Measurements from ENCODE around the gene BLOC1S3.
A peak's percentile ranks its signal among the peaks of the same experiment; 100 is the strongest.

The BLOC1S3 gene, protein sequence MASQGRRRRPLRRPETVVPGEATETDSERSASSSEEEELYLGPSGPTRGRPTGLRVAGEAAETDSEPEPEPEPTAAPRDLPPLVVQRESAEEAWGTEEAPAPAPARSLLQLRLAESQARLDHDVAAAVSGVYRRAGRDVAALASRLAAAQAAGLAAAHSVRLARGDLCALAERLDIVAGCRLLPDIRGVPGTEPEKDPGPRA

DNA sequence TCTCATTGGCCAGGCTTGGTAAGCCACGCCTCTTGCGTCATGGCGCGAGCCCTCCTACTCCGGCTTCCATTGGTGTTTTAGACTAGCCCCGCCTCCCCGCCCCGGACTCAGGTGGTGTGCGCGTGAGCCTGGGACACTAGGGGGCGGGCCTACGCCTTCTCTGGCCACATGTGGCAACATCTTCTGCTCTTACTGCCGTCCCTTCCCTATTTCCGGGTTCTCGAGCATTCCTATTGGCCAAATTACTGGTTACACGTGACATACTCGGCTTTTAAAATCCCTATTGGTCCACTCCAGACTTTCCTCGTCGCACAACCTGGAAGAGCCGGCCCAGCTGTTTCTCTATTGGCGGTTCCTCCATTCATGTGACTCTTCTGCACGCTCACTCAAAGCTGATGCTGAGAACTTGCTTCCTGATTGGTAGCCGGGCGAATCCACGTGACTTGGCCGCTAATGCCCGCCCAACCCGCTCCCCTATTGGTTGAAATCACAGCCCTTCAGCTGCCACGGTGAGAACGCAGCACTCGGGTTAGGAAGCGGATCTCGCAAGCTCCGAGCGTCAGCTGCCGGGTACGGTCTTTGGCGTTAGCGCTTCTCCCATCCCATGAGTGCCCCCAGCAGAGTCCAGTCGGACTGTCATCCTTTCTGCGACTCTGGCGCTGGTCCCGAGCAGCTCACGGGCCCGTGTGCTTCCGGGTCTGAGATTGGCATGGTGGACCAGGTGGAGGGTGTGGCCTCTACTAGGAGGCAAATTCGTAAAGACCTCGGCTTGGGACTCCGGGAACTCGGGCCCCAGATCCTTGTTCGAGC lies at the start of gene BLOC1S3:
Gene BLOC1S3 (plus strand): TSS at position 523 of the 810 bp plus-strand sequence. CDS start 513 bp downstream, outside the sequence.
- peak; percentile 100 for DNase-seq

DNA sequence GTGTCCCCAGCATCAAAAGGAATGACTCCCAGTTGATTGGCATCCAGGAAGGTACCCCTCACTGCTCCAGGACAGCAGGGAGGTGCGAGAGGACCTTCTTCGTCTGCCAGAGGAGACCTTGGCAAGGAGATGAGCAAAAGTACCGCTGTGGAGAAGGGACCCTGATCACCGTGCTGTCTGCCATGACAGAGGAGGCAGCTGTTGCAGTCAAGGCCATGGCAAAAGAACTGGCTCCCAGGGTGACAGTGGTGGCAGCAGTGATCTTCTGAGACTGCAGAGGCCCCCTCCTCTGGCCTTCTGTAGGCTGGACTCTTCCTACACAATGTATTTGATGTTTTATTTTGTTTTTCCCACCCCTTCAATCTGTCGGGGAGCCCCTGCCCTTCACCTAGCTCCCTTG lies 49.8 kb upstream of the BLOC1S3 start:
- no peak for DNase-seq

DNA sequence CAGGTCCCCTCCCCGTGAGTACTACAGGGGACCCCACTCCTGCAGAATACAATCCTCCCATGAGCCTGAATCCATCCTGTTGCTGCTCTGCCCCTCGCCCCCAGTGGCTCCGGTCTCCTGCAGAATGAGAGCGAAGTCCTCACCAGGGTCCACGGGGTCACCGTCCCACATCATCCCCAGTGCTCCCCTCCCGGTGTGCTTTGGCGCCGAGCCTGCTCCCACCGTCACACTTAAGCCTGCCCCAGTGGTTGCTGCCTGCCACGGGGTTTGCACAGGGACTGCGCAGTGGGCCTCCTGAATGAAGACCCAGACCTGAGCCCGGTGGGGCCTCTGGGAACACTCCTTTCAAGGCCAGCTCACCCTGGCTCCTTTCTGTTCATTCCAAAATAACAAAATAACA lies 48.3 kb upstream of the BLOC1S3 start:
- no peak for DNase-seq

DNA sequence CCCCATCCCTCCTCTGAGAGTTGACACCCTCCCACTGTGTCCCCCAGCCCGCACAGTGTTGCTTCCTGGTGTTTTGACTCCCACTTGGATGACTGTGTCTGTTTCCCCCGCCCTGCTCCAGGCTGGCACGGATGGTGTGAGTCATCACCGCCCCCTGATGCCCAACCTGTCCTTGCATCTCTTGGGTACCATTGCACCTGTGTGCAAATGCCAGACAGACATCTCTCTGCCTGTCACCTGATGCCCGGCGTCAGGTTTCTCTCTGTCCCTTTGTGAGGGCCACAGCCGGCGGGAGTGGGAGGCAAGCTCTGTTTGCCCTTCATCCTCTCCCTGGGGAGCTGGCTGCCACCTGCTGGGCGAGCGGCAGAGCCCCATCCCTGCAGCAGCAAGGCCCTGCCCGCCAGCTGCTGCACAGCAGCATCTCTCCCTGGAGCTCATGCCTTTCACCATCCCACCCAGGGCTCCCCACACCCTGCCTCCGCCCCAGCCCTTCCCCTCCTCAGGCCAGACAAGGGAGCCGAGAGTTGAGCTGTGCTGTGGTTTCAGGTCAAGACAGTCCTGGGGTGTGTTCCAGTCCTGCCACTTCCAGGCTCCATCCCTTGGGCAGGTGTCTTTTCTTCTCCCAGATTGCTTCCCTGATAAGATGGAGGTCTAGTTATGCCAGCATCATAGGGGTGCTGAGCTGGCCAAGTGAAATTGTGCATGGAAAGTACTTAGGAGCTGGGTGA lies 47.5 kb upstream of the BLOC1S3 start:
- DNase-seq: no peak

DNA sequence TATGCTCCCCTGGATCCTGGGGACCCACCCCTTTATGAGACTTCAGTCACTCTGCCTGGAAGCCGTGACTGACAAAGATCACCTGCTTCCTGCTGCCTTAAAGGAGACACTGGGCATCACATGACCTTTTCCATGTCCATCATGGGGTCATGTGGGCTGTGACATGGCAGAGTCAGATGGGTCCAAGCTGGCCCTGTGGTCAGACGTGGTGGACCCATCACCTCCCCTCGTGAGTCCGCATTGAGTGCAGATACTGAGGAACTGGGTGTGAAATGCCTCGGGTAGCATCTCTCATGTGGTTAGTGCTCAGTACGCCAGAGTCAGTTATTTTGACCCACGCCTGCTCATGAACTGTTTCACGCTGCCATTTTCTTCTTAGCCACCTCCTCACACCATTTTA lies 44.9 kb upstream of the BLOC1S3 start:
- no peak for DNase-seq

DNA sequence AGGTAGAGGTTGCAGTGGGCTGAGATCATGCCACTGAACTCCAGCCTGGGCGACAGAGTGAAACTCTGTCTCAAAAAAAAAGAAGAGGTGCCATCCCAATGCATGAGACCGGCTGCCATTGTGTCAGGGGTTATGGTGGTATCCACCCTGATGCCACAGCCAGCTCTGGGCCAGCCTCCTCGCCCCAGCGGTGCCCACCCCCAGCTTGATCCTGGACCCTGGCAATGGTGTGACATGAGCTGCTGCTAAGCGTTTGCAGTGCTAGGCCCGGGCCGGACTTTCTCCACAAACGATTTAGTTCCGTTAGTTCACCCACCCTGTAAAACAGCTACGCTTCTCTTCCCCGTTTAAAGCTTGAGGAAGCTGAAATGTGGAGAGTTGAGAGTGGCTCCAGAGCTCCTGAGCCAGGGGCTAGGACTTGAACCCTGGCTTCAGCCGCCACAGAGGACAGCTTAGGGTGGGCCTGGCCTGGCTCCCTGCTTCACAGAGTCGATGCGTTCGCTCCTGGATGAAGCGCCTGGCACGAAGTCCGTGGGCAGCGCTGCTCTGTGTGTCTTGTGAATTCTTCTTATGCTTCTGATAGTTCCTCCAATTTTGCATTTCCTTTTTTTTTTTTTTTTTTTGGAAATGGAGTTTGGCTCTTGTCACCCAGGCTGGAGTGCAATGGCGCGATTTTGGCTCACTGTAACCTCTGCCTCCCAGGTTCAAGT lies 43.3 kb upstream of the BLOC1S3 start:
- DNase-seq: no peak

DNA sequence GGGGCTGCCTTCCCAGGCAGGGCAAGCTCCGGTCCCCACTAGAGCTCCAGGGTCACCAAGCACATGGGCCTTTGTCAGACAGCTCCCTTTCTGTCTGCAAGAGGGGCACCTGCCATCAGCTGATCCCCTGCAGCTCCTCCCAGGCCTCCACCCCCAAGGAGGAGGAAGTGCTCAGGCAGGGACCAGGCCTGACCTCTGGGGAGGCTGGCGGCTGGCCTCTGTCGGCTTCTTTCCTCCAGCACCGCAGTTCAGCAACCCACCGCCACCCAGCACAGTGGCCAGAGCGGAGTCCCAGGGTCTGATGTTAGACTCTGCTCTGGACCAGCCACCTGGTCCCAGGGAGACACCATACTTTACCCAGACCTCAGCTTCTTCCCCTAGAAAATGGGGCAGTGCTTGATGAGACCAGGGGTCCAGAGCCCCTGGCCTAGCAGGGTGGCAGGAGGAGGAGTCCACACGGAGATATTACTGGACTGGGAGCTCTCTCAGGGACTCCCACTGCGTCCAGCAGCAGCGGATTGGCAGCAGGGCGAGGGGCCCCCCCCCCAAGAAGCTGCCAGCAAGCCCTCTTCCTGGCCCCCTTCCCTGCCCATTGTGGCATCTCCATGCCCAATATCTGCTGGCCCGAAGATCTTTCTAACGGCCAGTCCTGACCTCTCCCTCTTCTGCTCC lies 41.9 kb upstream of the BLOC1S3 start:
- DNase-seq: no peak

DNA sequence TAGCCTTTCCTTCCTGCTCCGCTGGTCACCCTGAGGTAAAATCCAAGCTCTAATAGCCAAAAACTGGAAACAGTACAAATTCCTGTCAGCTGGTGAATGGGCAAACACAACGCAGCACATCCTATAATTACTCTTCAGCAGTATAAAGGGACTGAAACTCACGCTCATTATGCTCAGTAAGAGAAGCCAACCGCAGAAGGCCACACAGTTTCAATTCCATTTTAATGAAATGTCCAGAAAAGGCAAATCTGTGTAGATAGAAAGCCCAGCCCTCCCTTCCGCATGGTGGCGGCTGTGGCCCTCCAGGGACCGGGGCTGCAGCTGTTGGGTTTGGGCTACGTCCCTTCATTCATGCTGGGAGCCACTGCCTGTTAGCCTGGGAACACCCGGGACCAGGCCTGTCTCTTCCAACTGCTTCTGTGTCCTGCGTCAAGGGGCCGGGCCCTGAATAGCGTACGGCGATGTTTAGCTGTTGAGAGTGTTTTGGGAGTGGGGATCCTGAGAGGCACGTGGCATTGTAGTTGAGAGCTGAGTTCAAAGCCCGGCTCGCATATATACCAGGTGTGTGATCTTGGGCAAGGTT lies 41.3 kb upstream of the BLOC1S3 start:
- DNase-seq: no peak

DNA sequence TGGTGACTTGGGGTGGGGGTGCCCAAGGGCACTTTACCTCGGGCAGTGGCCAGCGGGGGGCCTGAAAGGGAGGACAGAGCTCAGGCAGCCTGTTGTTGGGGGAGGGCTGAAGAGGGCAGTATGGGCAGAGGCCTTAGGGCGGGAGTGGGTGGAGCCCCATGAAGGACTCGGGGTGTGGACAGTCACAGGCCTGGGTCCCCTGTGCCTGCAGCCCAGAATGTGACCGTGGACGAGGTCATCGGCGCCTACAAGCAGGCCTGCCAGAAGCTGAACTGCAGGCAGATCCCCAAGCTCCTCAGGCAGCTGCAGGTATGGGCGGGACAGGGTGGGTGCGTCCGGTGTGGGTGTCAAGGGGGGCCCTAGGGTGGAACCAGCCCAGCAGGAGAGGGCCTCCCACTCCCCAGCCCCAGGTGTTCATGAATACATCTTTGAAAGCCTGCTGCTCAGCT lies 40.3 kb upstream of the BLOC1S3 start:
- DNase-seq: no peak

DNA sequence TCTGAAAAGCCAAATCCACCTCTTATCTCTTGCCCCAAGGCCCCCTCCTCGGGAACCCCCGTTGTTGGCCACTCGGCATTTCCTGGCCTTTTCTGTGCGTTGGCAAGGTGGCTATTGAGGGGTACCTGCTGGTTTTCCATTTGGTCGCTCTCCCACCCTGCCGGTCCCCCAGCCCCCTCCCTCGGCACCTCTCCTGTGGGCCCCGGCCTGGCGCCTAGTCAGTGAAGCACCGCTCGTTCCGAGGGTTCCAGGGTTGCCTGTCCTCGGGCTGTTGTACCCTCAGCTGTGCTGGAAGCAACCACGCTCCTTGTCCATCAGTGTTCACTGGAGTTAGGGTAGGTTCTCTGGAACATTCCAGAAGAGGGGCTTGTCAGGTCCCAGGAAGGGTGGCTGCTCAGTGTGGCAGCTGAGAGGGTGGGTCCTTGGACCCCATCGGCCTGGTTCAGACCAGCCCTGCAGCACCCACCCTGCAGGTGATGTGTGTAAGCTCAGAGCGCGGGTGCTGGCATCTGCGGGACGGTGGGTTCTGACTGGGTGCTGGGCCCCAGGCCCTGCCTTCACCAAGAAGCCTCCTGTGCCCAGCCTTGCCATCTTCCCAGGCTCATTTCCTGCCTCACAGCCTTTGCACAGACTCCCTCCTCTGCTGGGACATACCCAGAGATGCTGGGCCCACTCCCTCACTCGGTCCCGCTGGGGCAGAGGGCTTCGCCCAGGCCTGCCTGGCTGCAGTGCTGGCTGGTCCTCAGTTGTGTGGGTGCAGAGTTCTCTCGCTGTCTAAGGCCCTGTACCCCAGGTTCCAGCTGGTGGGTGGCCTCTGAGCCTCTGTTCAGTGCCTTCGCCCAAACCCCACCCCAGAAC lies 39.1 kb upstream of the BLOC1S3 start:
- no peak for DNase-seq

DNA sequence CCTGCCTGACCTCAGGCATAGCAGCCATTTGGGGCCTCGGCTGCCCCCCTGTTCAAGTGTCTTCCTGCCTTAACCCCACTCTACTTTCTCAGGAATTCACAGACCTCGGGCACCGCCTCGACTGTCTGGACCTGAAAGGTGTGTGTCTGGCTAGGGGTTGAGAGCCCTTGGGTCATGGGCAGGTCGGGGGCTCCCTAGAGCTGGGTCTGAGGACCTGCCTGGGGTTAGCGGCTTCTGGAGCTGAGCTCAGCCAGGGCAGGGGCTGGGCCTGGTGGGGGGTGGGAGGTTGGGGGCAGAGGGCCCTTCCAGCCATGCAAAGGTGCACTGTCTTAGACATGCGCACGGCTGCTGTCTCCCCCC lies 38.5 kb upstream of the BLOC1S3 start:
- no peak for DNase-seq

DNA sequence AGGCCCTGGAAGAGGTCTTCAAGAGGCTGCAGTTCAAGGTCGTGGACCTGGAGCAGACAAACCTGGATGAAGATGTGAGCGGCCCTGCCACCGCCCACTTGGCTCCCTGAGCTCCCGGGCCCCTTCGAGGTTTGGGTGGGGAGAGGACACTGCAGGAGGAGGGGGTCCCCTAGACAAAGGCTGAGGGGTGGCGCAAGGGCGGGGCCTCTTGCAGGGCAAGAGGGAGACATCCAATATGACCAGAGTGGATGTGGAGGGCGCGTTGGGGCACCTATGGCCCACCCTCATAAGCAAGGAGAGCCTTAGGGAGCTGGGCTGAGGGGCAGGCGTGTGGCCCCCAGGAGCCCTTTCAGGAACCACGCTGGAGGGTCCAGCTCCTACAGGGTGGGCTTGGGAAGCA lies 38.1 kb upstream of the BLOC1S3 start:
- no peak for DNase-seq

DNA sequence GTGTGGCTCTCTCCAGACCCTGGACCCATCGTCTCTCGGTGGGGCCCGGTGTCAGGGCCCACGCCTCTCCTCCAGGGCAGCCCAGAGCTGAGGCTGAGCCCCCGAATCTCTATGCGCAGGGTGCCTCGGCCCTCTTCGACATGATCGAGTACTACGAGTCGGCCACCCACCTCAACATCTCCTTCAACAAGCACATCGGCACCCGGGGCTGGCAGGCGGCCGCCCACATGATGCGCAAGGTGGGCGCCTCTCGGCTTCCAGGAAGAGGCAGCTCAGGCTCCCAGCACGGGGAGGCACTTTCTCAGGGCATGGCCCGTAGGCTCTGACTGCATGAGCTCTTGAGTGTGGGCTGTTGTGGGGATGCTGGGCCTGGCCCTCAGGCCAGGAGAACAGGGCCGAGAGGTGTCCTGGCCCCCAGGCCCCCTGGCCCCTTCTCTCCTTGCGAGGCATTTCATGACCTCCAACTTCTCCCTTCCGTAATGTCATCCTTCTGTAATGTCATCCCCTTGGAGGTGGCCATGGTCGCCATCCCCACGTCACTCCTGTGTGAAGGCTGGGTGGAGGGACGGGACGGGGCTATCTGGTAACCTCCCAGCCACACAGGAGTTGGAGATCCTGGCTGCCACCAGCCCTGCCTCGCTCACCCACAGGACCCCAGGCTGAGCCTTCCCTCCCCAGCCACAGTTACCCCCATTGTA lies 37.2 kb upstream of the BLOC1S3 start:
- no peak for DNase-seq

DNA sequence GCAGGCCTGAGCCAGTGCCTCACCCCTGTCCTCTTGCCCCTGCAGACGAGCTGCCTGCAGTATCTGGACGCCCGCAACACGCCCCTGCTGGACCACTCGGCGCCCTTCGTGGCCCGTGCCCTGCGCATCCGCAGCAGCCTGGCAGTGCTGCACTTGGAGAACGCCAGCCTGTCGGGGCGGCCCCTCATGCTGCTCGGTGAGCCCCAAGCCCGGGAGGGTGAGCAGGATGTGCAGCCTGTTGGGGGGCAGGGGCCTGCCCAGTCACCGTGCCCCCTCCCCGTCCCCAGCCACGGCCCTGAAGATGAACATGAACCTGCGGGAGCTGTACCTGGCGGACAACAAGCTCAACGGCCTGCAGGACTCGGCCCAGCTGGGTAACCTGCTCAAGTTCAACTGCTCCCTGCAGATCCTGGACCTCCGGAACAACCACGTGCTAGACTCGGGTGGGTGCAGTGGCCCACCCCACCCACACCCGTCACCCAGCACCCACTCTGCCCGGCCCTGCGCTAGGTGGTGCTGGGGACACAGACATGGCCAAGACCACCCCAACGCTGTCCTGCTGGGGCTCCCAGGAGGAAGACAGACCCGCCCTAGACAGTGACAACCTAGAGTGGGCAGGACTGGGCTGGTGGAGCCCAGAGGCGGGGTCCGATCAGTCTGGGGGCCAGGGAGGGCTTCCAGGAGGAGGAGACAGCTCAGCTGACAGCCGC lies 36.4 kb upstream of the BLOC1S3 start:
- no peak for DNase-seq

DNA sequence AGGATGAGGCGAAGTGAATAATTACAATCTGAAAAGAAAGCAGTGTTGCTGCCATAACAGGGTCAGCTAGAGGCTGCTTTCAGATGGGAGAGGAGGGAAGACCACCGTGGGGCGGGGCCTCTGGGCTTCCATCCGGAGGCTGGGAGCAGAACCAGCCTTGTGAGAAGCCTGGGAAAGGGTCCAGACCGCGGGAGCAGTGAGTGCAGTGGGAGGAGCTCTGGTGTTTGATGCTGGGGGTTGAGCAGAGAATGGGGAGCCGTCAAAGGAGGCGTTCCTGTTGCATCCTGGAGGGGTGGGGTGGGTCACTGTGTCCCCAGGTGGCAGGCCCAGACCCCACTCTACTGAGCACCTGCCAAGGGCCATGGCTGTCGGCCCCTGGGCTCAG lies 35.9 kb upstream of the BLOC1S3 start:
- DNase-seq: no peak

DNA sequence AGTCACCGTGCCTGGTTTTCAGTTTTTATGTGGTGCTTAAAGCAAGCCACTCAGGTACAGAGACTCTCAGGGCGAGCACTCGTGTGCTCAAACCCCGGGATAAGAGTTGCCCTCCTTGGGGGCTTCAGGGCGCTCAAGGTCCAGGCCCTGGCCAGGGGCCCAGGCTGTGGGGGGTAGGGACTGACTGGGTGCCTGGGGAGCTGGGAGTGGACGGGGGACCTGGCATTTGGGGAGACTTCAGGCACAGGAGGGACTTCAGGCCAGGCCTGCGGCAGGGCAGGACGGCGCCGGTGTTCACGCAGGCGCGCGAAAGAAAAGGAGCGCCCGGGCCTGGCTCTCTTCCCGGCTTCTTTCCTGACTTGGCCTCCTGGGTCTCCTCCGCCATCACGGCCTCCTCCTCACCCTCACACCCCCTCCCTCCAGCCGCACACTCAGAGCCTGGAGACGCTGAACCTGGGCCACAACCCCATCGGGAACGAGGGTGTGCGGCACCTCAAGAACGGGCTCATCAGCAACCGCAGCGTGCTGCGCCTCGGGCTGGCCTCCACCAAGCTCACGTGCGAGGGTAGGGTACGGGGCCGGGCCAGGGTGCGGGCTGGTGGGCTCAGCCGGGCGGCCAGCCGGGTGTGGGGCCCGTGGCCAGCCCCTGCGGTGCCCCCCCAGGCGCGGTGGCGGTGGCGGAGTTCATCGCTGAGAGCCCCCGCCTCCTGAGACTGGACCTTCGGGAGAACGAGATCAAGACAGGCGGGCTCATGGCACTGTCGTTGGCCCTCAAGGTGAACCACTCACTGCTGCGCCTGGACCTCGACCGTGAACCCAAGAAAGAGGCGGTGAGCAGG lies 33.9 kb upstream of the BLOC1S3 start:
- no peak for DNase-seq

DNA sequence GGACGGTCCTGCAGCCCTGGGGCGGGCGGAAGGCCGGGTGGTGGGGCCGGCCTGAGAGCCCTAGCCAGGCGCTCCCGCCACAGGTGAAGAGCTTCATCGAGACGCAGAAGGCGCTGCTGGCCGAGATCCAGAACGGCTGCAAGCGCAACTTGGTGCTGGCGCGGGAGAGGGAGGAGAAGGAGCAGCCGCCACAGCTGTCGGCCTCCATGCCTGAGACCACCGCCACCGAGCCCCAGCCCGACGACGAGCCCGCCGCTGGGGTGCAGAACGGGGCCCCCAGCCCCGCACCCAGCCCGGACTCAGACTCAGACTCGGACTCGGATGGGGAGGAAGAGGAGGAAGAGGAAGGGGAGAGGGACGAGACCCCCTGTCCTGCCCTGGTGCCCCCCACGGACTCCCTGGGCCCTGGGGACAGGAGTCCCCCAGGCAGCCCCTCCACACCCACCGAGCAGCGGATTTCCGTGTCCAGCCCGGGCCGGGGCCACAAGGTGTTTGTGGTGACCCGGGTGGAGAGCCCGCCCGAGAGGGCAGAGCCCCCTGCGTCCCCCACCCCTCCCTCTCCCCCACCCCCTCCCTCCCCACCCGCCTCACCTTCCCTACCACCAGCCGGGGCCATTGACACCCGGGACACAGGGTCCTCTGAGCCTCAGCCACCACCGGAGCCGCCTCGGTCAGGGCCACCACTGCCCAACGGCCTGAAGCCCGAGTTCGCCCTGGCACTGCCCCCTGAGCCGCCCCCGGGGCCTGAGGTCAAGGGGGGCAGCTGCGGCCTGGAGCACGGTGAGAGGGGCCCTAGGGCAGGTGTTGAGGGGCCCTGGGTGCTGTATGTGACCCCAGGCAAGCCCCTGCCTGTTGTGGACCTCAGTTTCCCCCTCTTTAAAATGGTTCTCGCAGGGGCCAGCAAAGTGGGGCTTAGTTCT lies 33.1 kb upstream of the BLOC1S3 start:
- DNase-seq: no peak

DNA sequence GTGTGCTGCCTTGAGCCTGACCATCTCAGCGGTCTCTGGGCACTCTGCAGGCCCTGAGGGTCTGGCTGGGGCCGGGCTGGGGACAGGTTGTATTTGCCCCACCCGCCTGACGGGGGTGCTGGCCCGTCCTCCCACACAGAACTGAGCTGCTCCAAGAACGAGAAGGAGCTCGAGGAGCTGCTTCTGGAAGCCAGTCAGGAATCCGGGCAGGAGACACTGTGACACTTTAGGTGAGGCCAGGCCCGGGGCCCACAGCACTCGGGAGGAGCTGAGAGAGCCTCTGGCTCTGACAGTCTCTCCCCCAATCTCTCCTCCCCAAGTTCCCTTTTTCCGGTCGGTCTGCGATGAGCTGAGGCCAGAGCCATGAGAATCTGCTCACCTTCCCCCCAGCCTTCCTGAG lies 32.3 kb upstream of the BLOC1S3 start:
- DNase-seq: no peak
